Measurements from ENCODE around the gene RNFT1.
"Not testable (repeated sequence)": the region's sequence is repeated elsewhere in the genome, so short reads cannot be mapped to it uniquely, and the experiment has no call there.

The RNFT1 gene

GRCh38 chr17:59920637-59921036 lies 43.9 kb downstream of the RNFT1 start:
- DNase-seq, result not testable (repeated sequence)

GRCh38 chr17:59916446-59916845 lies 48.1 kb downstream of the RNFT1 start:
- DNase-seq, result no peak

GRCh38 chr17:59914274-59914854 lies 50.2 kb downstream of the RNFT1 start:
- DNase-seq, result peak; percentile 44

GRCh38 chr17:59907467-59907866 lies 57.1 kb downstream of the RNFT1 start:
- no peak for DNase-seq

- DNase-seq, result no peak
Observed at GRCh38 chr17:59903455-59903854, 61.1 kb downstream of the RNFT1 start.

All from NCI-H526 treated with DMSO at 0.1 percent for 48 hours (cell line).